ENCODE results near the gene YIPF5.

DNA sequence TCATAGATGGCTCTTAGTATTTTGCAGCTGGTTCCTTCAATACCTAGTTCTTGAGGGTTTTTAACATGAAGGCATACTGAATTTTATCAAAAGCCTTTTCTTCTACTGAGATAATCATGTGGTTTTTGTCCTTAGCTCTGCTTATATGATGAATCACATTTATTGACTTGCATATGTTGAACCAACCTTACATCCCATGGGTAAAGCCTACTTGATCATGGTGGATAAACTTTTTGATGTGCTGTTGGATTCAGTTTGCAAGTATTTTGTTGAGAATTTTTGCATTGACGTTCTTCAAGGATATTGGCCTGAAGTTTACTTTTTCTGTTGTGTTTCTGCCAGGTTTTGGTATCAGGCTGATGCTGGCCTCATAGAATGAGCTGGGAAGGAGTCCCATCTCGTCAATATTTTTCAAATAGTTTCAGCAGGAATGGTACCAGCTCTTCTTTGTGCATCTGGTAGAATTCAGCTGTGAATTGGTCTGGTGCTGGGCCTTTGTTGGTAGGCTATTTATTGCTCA, 49.7 kb downstream of the YIPF5 start:
- no peak for TF ChIP-seq ISL1 (CRISPR knock-in tag; IDR thresholded peaks at IDR 0.05)
- TF ChIP-seq, protein P1, sequence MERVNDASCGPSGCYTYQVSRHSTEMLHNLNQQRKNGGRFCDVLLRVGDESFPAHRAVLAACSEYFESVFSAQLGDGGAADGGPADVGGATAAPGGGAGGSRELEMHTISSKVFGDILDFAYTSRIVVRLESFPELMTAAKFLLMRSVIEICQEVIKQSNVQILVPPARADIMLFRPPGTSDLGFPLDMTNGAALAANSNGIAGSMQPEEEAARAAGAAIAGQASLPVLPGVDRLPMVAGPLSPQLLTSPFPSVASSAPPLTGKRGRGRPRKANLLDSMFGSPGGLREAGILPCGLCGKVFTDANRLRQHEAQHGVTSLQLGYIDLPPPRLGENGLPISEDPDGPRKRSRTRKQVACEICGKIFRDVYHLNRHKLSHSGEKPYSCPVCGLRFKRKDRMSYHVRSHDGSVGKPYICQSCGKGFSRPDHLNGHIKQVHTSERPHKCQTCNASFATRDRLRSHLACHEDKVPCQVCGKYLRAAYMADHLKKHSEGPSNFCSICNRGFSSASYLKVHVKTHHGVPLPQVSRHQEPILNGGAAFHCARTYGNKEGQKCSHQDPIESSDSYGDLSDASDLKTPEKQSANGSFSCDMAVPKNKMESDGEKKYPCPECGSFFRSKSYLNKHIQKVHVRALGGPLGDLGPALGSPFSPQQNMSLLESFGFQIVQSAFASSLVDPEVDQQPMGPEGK (CRISPR knock-in tag; IDR thresholded peaks at IDR 0.05; ENCODE audit: borderline replicate concordance), result no peak
- TF ChIP-seq RARB (CRISPR knock-in tag; IDR thresholded peaks at IDR 0.05), result no peak
- no peak for TF ChIP-seq GLIS3 (CRISPR knock-in tag; IDR thresholded peaks at IDR 0.05)
- no peak for TF ChIP-seq ZFP30 (CRISPR knock-in tag; IDR thresholded peaks at IDR 0.05)
- TF ChIP-seq ARNTL (CRISPR knock-in tag; IDR thresholded peaks at IDR 0.05; ENCODE audit: borderline replicate concordance, low read depth), result no peak
- TF ChIP-seq ZNF8 (CRISPR knock-in tag; IDR thresholded peaks at IDR 0.05), result no peak
